ENCODE data around the gene CD300E.
"Not testable (repeated sequence)": the region's sequence is repeated elsewhere in the genome, so short reads cannot be mapped to it uniquely, and the experiment has no call there.

Gene CD300E

GRCh38 chr17:74603746-74604145 is 19.8 kb downstream of the CD300E start:
- DNase-seq = no peak
- intact Hi-C loops (cut with DNase I) = no loop called here

DNA sequence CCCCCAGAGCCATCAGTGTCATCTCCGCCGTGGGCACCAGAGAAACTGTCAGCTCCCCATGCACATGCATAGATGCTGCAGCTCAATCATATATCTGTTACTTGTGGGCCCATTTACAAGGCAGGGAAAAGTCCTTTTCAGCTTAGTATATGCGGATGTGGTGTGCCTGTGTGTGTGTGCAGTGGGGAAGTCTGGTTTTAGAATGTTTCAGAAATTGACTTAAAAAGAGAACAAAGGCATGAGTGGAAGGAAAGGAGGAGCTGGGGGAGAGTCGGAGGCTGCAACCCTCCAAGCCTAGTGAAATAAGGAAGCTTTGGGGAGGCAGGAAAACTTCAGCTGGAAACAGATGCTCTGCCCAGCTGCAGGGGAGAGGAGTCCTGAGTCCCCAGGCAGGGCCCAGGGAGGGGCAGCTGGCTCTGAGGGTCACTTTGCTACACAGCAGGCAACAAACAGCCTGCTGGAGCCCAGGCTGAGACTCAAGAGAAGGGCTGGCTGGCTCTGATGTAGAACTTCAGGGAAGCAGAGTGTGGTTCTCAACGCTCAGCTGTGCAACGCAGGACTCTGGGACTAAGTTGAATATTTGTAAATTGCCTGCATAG is 20.4 kb downstream of the CD300E start:
- peak in 1 of 42 donors; percentile 9 for DNase-seq
- intact Hi-C loops (cut with DNase I) = no loop called here

- intact Hi-C loops (cut with DNase I) = no loop called here
- DNase-seq = peak in 23 of 42 donors; percentile 11 to 65 (median 30)
Measured at GRCh38 chr17:74601944-74602572, 21.5 kb downstream of the CD300E start.

- DNase-seq = peak in 9 of 42 donors; percentile 12 to 29 (median 18)
- intact Hi-C loops (cut with DNase I) = no loop called here
Measured at GRCh38 chr17:74599448-74599939, 24.0 kb downstream of the CD300E start.

- intact Hi-C loops (cut with DNase I) = no loop called here
- DNase-seq = peak in 4 of 42 donors; percentile 13 to 39 (median 30)
Measured at GRCh38 chr17:74599023-74599399, 24.5 kb downstream of the CD300E start.

GRCh38 chr17:74598346-74599022 is 25.1 kb downstream of the CD300E start:
- intact Hi-C loops (cut with DNase I) = no loop called here
- no peak for DNase-seq

DNA sequence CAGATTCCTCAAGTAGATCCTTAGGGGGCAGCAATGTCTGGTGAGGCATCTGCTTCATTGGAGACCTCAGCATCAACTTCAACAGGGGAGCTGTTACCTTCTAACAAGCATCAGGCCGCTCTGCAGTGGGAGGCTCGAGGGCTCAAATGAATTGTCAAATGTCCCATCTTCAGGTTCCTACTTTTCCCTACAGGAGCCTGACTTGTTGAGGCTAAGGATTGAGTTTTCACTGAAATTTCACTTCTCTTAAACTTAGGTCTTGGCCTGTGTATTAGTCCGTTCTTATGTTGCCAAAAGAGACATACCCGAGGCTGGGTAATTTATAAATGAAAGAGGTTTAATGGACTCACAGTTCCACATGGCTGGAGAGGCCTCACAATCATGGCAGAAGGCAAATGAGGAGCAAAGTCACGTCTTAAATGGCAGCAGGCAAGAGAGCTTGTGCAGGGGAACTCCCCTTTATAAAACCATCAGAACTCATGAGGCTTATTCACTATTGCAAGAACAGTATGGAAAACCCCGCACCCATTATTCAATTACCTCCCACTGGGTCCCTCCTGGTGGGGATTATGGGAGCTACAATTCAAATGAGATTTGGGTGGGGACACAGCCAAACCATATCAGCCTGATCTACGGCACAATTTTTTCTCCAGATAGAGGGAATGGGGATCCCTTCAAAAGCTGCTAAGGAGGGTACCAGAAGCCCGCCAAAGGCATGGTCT is 26.3 kb downstream of the CD300E start:
- intact Hi-C loops (cut with DNase I) = no loop called here
- no peak for DNase-seq

GRCh38 chr17:74595037-74595750 is 28.3 kb downstream of the CD300E start:
- no peak for DNase-seq
- intact Hi-C loops (cut with DNase I) = no loop called here

- intact Hi-C loops (cut with DNase I) = no loop called here
- no peak for DNase-seq
Measured at GRCh38 chr17:74592087-74592990, 31.2 kb downstream of the CD300E start, which contains the start of gene CD300LD. Gene CD300LD (minus strand): TSS chr17:74592283. CDS start chr17:74592202, 81 bp downstream.

GRCh38 chr17:74591503-74591902 is 32.0 kb downstream of the CD300E start:
- DNase-seq = no peak

GRCh38 chr17:74585711-74586110 is 37.8 kb downstream of the CD300E start:
- intact Hi-C loops (cut with DNase I) = no loop called here
- no peak for DNase-seq

More at GRCh38 chr17:74591503-74591902, 32.0 kb downstream of the CD300E start:
- intact Hi-C loops (cut with DNase I) = no loop called here

DNA sequence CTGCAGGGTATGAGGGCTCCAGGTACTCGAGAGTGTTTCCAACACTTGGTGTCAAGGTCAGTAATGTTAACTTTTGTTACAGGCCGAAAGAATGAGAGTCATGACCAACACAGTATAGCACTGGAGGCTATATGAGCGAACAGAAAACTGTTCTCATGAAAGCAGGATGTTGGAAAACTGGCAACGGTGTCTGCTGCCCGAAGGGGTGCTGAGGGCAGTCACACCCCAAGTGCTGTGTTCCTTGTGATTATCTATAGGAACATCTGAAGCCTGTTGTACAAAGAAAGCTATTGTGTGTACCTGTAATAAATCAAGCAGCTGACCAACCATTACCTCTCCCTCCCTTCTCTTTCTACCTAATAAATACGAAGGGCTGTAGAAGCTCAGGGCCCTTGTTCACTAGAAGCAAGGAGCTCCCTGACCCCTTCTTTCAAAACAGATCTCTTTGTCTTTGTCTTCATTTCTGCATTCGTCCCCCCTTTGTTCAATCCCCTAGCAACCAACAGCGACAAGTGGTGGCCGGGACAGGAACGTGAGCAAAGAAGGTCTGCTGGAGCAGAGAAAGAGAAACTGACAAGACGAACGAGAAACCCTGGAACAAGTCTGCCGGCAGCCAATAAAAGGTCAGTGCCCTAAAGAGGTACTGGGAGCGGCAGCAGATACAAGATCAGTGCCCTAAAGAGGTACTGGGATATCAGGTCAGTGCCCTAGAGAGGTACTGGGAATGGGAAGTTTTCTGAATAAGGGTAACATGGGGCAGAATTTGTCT is 39.1 kb downstream of the CD300E start:
- no peak for DNase-seq

GRCh38 chr17:74582633-74583032 is 40.9 kb downstream of the CD300E start:
- DNase-seq = no peak

More for the DNA sequence above, 39.1 kb downstream of the CD300E start:
- intact Hi-C loops (cut with DNase I) = no loop called here

DNA sequence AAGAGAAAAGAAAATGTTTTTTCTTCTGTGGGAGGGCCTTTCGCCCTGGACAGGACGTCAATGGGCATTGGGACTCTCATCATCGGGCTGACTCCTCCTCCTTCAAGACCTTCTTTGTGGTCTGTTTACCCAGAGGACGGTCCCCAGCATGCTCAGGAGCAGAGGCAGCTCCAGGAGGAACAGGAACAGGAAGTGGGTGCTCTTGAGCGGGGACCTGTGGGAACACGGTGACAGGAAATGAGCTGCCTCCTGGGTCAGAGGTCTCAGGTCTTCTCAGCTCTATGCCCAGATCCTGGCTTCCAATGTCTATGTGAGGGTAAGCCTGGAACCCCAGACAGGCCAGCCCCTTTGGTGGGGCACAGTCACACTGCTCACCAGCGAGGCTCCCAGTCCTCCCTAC is 43.6 kb downstream of the CD300E start:
- intact Hi-C loops (cut with DNase I) = no loop called here
- DNase-seq = no peak

More at GRCh38 chr17:74582633-74583032, 40.9 kb downstream of the CD300E start:
- intact Hi-C loops (cut with DNase I) = no loop called here

DNA sequence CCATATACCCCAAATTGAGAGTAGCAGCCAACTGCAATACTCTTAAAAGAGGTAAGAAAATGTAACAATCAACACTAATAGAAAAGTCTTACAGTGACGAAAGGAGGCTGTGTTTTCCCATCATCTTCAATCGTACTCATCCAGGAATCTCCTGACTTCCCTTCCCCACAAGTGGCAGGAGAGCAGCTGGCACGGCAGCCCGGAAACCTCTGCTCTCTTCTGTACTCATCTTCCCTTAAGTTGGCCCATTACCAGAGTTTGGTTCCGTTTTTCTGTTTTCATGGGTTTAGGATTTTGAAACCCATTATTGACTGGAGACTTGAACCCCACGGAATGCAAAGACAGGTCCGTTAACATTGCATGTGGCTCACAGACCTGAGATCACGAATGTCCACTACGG is 44.6 kb downstream of the CD300E start:
- intact Hi-C loops (cut with DNase I) = no loop called here
- no peak for DNase-seq

GRCh38 chr17:74574489-74575142 is 48.9 kb downstream of the CD300E start:
- intact Hi-C loops (cut with DNase I) = no loop called here
- DNase-seq = no peak

DNA sequence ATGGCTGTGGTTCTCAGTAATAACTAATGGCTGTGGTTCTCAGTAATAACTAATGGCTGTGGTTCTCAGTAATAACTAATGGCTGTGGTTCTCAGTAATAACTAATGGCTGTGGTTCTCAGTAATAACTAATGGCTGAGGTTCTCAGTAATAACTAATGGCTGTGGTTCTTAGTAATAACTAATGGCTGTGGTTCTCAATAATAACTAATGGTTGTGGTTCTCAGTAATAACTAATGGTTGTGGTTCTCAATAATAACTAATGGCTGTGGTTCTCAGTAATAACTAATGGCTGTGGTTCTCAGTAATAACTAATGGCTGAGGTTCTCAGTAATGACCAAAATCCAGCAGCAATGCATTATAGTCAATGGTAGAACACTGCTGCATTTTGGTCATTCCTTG is 49.9 kb downstream of the CD300E start:
- DNase-seq; intact Hi-C loops (cut with DNase I): not testable (repeated sequence)

Measured in head of caudate nucleus (tissue), 42 donors.